GM08714 (cell line): ENCODE results near the gene TNRC6A.

Experiments
- H3K4me3 ChIP-seq: fragments of 200-500 bp; sonication (Bioruptor generic); 2 replicates; pipeline ENCODE4 v1.5.1; 2014; ENCODE audit warnings: mild to moderate bottlenecking, low read length, inconsistent platforms
- ZNF274 ChIP-seq: IDR thresholded peaks from 2 replicates; pipeline ENCODE4 v1.6.1; 2012; ENCODE audit warnings: mild to moderate bottlenecking, low read depth, low read length

The TNRC6A gene

GRCh38 chr16:24863582-24864437 is 134.4 kb downstream of the TNRC6A start:
- H3K4me3 ChIP-seq = no peak overlapping the region
- no peak for TF ChIP-seq ZNF274

- no peak for TF ChIP-seq ZNF274
- no peak overlapping the region for H3K4me3 ChIP-seq
Measured at GRCh38 chr16:24869033-24869432, 139.6 kb downstream of the TNRC6A start.

- TF ChIP-seq ZNF274 = no peak
- no peak overlapping the region for H3K4me3 ChIP-seq
Measured at GRCh38 chr16:24871891-24872290, 142.4 kb downstream of the TNRC6A start.

GRCh38 chr16:24873028-24873427 is 143.6 kb downstream of the TNRC6A start:
- H3K4me3 ChIP-seq = no peak overlapping the region
- no peak for TF ChIP-seq ZNF274

GRCh38 chr16:24875466-24875865 is 146.0 kb downstream of the TNRC6A start:
- no peak overlapping the region for H3K4me3 ChIP-seq
- no peak for TF ChIP-seq ZNF274
